PC-3 (cell line): Measurements from ENCODE around the gene CELF1. TPM values are rescaled to one million over a fixed set of nuclear protein-coding genes. Genes with fewer than 3 reads are reported as not detected.
"Not testable (repeated sequence)": the region's sequence is repeated elsewhere in the genome, so short reads cannot be mapped to it uniquely, and the experiment has no call there.

Source experiments
- ATAC-seq: fragments of 200-7000 bp; cut with Tn5 transposase; 2 replicates; pipeline ENCODE4 v1.9.1; 2020; ENCODE audit warnings: mild to moderate bottlenecking, moderate library complexity
- BruUV-seq: library from RNA; stranded (reverse); fragments of 400-500 nt; replicated peaks from 2 replicates; lab custom pipeline; 2021; lab: Mats Ljungman, UMichigan
- CTCF ChIA-PET: fragments of 300-600 bp; sonication (Branson Sonifier 250); formaldehyde crosslinking; loops from one replicate; lab custom pipeline; 2022; ENCODE audit warnings: antibody characterized with exemption; lab: Charles Lee
- POLR2A ChIA-PET: fragments of 300-600 bp; sonication (Branson Sonifier 250); formaldehyde crosslinking; loops from one replicate; lab custom pipeline; 2022; ENCODE audit warnings: antibody characterized with exemption; ENCODE audit not compliant: unreplicated experiment; lab: Charles Lee
- DNase-seq: peaks from one replicate; pipeline ENCODE4 v3.0.0-alpha.2; 2015
- H2AFZ ChIP-seq: fragments of 300-600 bp; sonication (generic); 2 replicates; pipeline ENCODE4 v1.6.0; 2016; ENCODE audit warnings: antibody characterized with exemption, low read length
- H3F3A ChIP-seq: fragments of 300-600 bp; sonication (generic); one replicate; pipeline ENCODE4 v1.6.0; 2017; ENCODE audit warnings: antibody characterized with exemption, low read length, control low read depth, mild to moderate bottlenecking; ENCODE audit not compliant: unreplicated experiment
- H3K27ac ChIP-seq: fragments of 300-600 bp; sonication (generic); 2 replicates; pipeline ENCODE4 v1.5.1; 2016; ENCODE audit warnings: mild to moderate bottlenecking, low read length
- H3K27me3 ChIP-seq: fragments of 300-600 bp; sonication (generic); 2 replicates; pipeline ENCODE4 v1.6.1; 2016; ENCODE audit warnings: low read length, mixed read lengths
- H3K36me3 ChIP-seq: fragments of 300-600 bp; sonication (generic); 2 replicates; pipeline ENCODE4 v1.6.1; 2016; ENCODE audit warnings: low read depth, mixed run types, low read length, mixed read lengths
- H3K4me1 ChIP-seq: fragments of 300-600 bp; sonication (generic); 2 replicates; pipeline ENCODE4 v1.5.1; 2016; ENCODE audit warnings: low read length; ENCODE audit not compliant: insufficient read depth
- H3K4me2 ChIP-seq: fragments of 300-600 bp; sonication (generic); 2 replicates; pipeline ENCODE4 v1.6.0; 2016; ENCODE audit warnings: low read length
- H3K4me3 ChIP-seq: fragments of 300-600 bp; sonication (generic); 2 replicates; pipeline ENCODE4 v1.5.1; 2016; ENCODE audit warnings: mild to moderate bottlenecking, low read length, mixed read lengths
- H3K79me2 ChIP-seq: fragments of 300-600 bp; sonication (generic); 2 replicates; pipeline ENCODE4 v1.6.1; 2017; ENCODE audit warnings: low read length, mixed read lengths
- H3K9ac ChIP-seq: fragments of 300-600 bp; sonication (generic); 2 replicates; pipeline ENCODE4 v1.6.0; 2016; ENCODE audit warnings: mild to moderate bottlenecking, low read length
- H3K9me2 ChIP-seq: fragments of 300-600 bp; sonication (generic); replicated peaks from 2 replicates; pipeline ENCODE4 v1.6.1; 2016; ENCODE audit warnings: mixed run types, low read length, mixed read lengths
- H3K9me3 ChIP-seq: fragments of 300-600 bp; sonication (generic); 2 replicates; pipeline ENCODE4 v1.6.1; 2016; ENCODE audit warnings: low read length, mixed read lengths
- H4K20me1 ChIP-seq: fragments of 300-600 bp; sonication (generic); 2 replicates; pipeline ENCODE4 v1.6.1; 2016; ENCODE audit warnings: low read length, mixed read lengths
- EZH2 ChIP-seq: fragments of 300-600 bp; sonication (generic); IDR thresholded peaks from one replicate; pipeline ENCODE4 v1.6.1; 2017; ENCODE audit warnings: antibody characterized with exemption, mild to moderate bottlenecking, low read length; ENCODE audit not compliant: unreplicated experiment
- EZH2phosphoT487 ChIP-seq: fragments of 300-600 bp; sonication (generic); IDR thresholded peaks from 2 replicates; pipeline ENCODE4 v1.6.1; 2018; ENCODE audit warnings: mild to moderate bottlenecking, antibody characterized with exemption, low read length, borderline replicate concordance
- intact Hi-C: fragments of 100-400 bp; cut with micrococcal nuclease; formaldehyde crosslinking; loops from 2 replicates; pipeline ENCODE4 v1.9.0; 2023
- total RNA-seq: library from RNA; depleted of rRNA; stranded (reverse); fragments of >200 nt; gene quantifications from 2 replicates; pipeline ENCODE4 v1.2.3, GENCODE V29; 2014
- TF ChIP-seq, protein P1 (sequence below): fragments of 300-600 bp; sonication (generic); conservative IDR thresholded peaks from 2 replicates; pipeline ENCODE4 v1.5.1; 2017; ENCODE audit warnings: antibody characterized with exemption, low read depth, mild to moderate bottlenecking, low read length

CELF1 gene
- total RNA-seq, 1 experiment from 2014 or later, result 80.1 TPM

DNA sequence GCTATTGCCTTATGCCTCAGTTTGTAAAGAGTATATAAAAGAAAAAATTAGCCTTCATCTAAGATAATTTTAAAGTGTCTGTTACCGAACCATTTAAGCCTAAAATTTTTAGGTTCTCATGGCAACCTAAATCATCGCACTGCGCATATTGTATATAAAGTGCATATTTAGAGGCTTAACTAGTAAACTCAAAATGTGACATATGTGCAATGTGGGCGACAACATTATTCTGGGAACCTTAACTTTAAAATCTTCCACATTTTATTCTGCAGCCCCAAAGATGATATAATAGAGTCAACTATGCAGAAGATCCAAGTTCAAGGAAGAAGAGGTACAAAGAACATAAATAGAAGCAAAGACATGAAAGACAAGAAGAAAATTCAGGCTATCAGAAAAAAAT lies 23.0 kb downstream of the CELF1 start:
- no peaks in the 10 kb centered on the region for H3K9me3 ChIP-seq
- no peaks in the 10 kb centered on the region for H3F3A ChIP-seq
- H3K79me2 ChIP-seq, result peaks cover 100% of the 10 kb centered on the region
- H3K9me2 ChIP-seq, result no peaks in the 10 kb centered on the region
- H3K27me3 ChIP-seq, result no peaks in the 10 kb centered on the region
- H3K4me3 ChIP-seq, result no peak overlapping the region
- no peak for DNase-seq
- peaks cover 38% of the 10 kb centered on the region for H4K20me1 ChIP-seq
- ChIA-PET CTCF (no interaction called here), POLR2A (no interaction called here)
- no peak overlapping the region for H2AFZ ChIP-seq
- no peak overlapping the region for H3K9ac ChIP-seq
- H3K4me2 ChIP-seq, result no peak overlapping the region
- TF ChIP-seq, protein P1, sequence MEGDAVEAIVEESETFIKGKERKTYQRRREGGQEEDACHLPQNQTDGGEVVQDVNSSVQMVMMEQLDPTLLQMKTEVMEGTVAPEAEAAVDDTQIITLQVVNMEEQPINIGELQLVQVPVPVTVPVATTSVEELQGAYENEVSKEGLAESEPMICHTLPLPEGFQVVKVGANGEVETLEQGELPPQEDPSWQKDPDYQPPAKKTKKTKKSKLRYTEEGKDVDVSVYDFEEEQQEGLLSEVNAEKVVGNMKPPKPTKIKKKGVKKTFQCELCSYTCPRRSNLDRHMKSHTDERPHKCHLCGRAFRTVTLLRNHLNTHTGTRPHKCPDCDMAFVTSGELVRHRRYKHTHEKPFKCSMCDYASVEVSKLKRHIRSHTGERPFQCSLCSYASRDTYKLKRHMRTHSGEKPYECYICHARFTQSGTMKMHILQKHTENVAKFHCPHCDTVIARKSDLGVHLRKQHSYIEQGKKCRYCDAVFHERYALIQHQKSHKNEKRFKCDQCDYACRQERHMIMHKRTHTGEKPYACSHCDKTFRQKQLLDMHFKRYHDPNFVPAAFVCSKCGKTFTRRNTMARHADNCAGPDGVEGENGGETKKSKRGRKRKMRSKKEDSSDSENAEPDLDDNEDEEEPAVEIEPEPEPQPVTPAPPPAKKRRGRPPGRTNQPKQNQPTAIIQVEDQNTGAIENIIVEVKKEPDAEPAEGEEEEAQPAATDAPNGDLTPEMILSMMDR, result no peak
- no peak for TF ChIP-seq EZH2
- no peak for TF ChIP-seq EZH2phosphoT487
- no peak overlapping the region for H3K27ac ChIP-seq
- H3K36me3 ChIP-seq, result no peaks in the 10 kb centered on the region
- intact Hi-C loops, result no loop called here
- H3K4me1 ChIP-seq, result peaks cover 10% of the 10 kb centered on the region
- no peak for ATAC-seq
- no TSS peak for BruUV-seq

DNA sequence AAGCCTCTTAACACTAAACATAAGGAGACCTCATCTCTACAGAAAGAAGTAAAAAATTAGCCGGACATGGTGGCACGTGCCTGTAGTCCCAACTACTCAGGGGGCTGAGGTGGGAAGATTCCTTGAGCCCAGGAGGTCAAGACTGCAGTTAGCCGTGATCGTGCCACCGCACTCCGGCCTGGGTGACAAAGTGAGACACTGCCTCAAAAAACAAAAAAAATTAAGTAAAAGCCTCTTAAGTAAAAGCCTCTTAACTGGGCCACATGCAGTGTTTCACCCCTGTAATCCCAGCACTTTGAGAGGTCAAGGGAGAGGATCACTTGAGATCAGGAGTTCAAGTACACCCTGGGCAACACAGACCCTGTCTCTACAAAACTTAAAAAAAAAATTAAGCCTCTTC lies 25.7 kb downstream of the CELF1 start:
- Histone ChIP-seq H3K4me2 (no peak overlapping the region), H3K27me3 (no peaks in the 10 kb centered on the region), H3K9ac (no peak overlapping the region), H4K20me1 (peaks cover 47% of the 10 kb centered on the region), H3K4me1 (peaks cover 24% of the 10 kb centered on the region), H3K79me2 (peaks cover 100% of the 10 kb centered on the region), H3K9me3 (no peaks in the 10 kb centered on the region), H3K9me2 (no peaks in the 10 kb centered on the region), H3K36me3 (0 out of 2 replicates have a peak, but pooled peaks cover 2% of the 10 kb centered on the region), H3K4me3 (no peak overlapping the region), H2AFZ (no peak overlapping the region), H3F3A (peaks cover 8% of the 10 kb centered on the region), H3K27ac (no peak overlapping the region)
- no peak for TF ChIP-seq EZH2
- TF ChIP-seq, protein P1, result no peak
- TF ChIP-seq EZH2phosphoT487, result no peak
- intact Hi-C loops, result no loop called here
- ATAC-seq (no peak), DNase-seq (no peak)
- BruUV-seq, result no TSS peak
- ChIA-PET POLR2A (no interaction called here), CTCF (no interaction called here)

DNA sequence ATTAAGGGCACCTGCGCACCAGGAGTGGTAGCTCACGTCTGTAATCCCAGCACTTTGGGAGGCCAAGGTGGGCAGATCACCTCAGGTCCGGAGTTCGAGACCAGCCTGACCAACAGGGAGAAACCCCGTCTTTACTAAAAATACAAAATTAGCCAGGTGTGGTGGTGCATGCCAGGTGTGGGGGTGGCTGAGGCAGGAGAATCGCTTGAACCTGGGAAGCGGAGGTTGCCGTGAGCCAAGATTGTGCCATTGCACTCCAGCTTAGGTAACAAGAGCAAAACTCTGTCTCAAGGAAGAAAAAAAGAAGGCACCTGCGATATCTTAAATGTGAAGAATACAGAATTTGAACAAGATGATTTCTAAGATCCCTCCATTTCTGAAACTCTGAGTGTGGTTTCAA lies 26.9 kb downstream of the CELF1 start:
- H3K9ac ChIP-seq, BruUV-seq, DNase-seq, intact Hi-C loops, H3K9me3 ChIP-seq, POLR2A ChIA-PET, H3F3A ChIP-seq, H3K4me2 ChIP-seq, H3K4me3 ChIP-seq, ATAC-seq, H2AFZ ChIP-seq, H3K27ac ChIP-seq, H3K9me2 ChIP-seq, CTCF ChIA-PET, H3K36me3 ChIP-seq, H3K27me3 ChIP-seq: not testable (repeated sequence)
- H3K4me1 ChIP-seq, result peaks cover 24% of the 10 kb centered on the region
- peaks cover 100% of the 10 kb centered on the region for H3K79me2 ChIP-seq
- H4K20me1 ChIP-seq, result peaks cover 48% of the 10 kb centered on the region
